PC-9 (cell line): Measurements from ENCODE around the gene MEPE.

Experiments used
- CTCF ChIP-seq: fragments of 200-600 bp; sonication (generic); conservative IDR thresholded peaks from 2 replicates; pipeline ENCODE4 v1.6.1; 2017; ENCODE audit warnings: mixed run types, antibody characterized with exemption, mild to moderate bottlenecking, moderate library complexity
- EZH2 ChIP-seq: fragments of 200-600 bp; sonication (generic); IDR thresholded peaks from 2 replicates; pipeline ENCODE4 v1.8.0; 2017; ENCODE audit warnings: antibody characterized with exemption, low read depth

- TF ChIP-seq CTCF (no peak), EZH2 (no peak)
Observed at GRCh38 chr4:87835743-87836142, 3.0 kb downstream of the MEPE start.
